Smooth muscle cell (in vitro differentiated cells): Measurements from ENCODE around the gene ROGDI. TPM values are rescaled to one million over a fixed set of nuclear protein-coding genes. Genes with fewer than 3 reads are reported as not detected.

Source experiments
- DNase-seq: peaks from one replicate; lab custom pipeline; 2025; ENCODE audit not compliant: unreplicated experiment; lab: John Stamatoyannopoulos, UW
- H2AFZ ChIP-seq: fragments of 200-600 bp; sonication (generic); 2 replicates; pipeline ENCODE4 v1.6.0; 2016; ENCODE audit warnings: antibody characterized with exemption, low read depth, mild to moderate bottlenecking
- H3F3A ChIP-seq: fragments of 200-600 bp; sonication (generic); 2 replicates; pipeline ENCODE4 v1.6.0; 2017; ENCODE audit warnings: antibody characterized with exemption, low read depth
- H3K27ac ChIP-seq: fragments of 200-600 bp; sonication (generic); 2 replicates; pipeline ENCODE4 v1.5.1; 2016; ENCODE audit warnings: low read depth, mild to moderate bottlenecking
- H3K27me3 ChIP-seq: fragments of 200-600 bp; sonication (generic); 2 replicates; pipeline ENCODE4 v1.6.1; 2016; ENCODE audit warnings: low read depth, mild to moderate bottlenecking
- H3K36me3 ChIP-seq: fragments of 200-600 bp; sonication (generic); 2 replicates; pipeline ENCODE4 v1.5.1; 2016; ENCODE audit warnings: low read depth
- H3K4me1 ChIP-seq: fragments of 200-600 bp; sonication (generic); 2 replicates; pipeline ENCODE4 v1.5.1; 2016; ENCODE audit warnings: low read depth
- H3K4me2 ChIP-seq: fragments of 200-600 bp; sonication (generic); 2 replicates; pipeline ENCODE4 v1.6.0; 2016; ENCODE audit warnings: mild to moderate bottlenecking
- H3K4me3 ChIP-seq: fragments of 200-600 bp; sonication (generic); 2 replicates; pipeline ENCODE4 v1.5.1; 2016; ENCODE audit warnings: mild to moderate bottlenecking
- H3K79me2 ChIP-seq: fragments of 200-600 bp; sonication (generic); 2 replicates; pipeline ENCODE4 v1.6.0; 2016; ENCODE audit warnings: low read depth, mild to moderate bottlenecking
- H3K9ac ChIP-seq: fragments of 200-600 bp; sonication (generic); 2 replicates; pipeline ENCODE4 v1.6.0; 2016; ENCODE audit warnings: low read depth
- H3K9me3 ChIP-seq: fragments of 200-600 bp; sonication (generic); replicated peaks from 2 replicates; pipeline ENCODE4 v1.5.1; 2016; ENCODE audit warnings: low read depth
- H4K20me1 ChIP-seq: fragments of 200-600 bp; sonication (generic); 2 replicates; pipeline ENCODE4 v1.6.0; 2016; ENCODE audit warnings: low read depth
- CTCF ChIP-seq: fragments of 200-600 bp; sonication (generic); IDR thresholded peaks from 2 replicates; pipeline ENCODE4 v1.5.1; 2017; ENCODE audit warnings: borderline replicate concordance, mild to moderate bottlenecking, antibody characterized with exemption; ENCODE audit not compliant: insufficient read depth, poor library complexity, severe bottlenecking
- WGBS: methylation state at CpG from one replicate; pipeline ENCODE4 v1.1.7; 2016; ENCODE audit warnings: low lambda C conversion rate; 5-methylcytosine and 5-hydroxymethylcytosine counted together
- polyA plus RNA-seq: library from polyadenylated mRNA; unstranded; fragments of >200 nt; fragmentation: Nextera tagmentation; extraction: Ambion mirVana; gene quantifications from 2 replicates; pipeline ENCODE4 v1.2.1, GENCODE V29; 2016
- total RNA-seq: library from RNA; depleted of rRNA; stranded (reverse); fragments of >200 nt; gene quantifications from 2 replicates; pipeline ENCODE4 v1.2.3, GENCODE V29; 2014

Gene ROGDI
- total and polyA plus RNA-seq, 2 experiments from 2014 or later = 21.6 to 45.6 TPM

GRCh38 chr16:4832698-4833343 is 30.4 kb upstream of the ROGDI start:
- no peak overlapping the region for H2AFZ ChIP-seq

GRCh38 chr16:4831616-4832015 is 29.2 kb upstream of the ROGDI start:
- no peak for TF ChIP-seq CTCF
- H3K36me3 ChIP-seq = peaks cover 17% of the 10 kb centered on the region
- peaks cover 37% of the 10 kb centered on the region for H4K20me1 ChIP-seq

More at GRCh38 chr16:4832698-4833343, 30.4 kb upstream of the ROGDI start:
- Histone ChIP-seq H3K79me2 (peaks cover 14% of the 10 kb centered on the region), H3K9me3 (no peaks in the 10 kb centered on the region), H4K20me1 (peaks cover 37% of the 10 kb centered on the region), H3K27ac (no peak overlapping the region), H3K9ac (no peak overlapping the region), H3F3A (no peaks in the 10 kb centered on the region), H3K4me1 (no peaks in the 10 kb centered on the region), H3K36me3 (peaks cover 17% of the 10 kb centered on the region), H3K4me2 (no peak overlapping the region), H3K27me3 (no peaks in the 10 kb centered on the region), H3K4me3 (no peak overlapping the region)
- no peak for DNase-seq
- TF ChIP-seq CTCF = no peak
- 99% methylated on average over 6 of the region's 6 CpGs for WGBS

GRCh38 chr16:4830408-4830807 is 28.0 kb upstream of the ROGDI start:
- DNase-seq = no peak
- no peak overlapping the region for H2AFZ ChIP-seq
- H3K4me2 ChIP-seq = no peak overlapping the region
- no peak for TF ChIP-seq CTCF
- no peak overlapping the region for H3K4me3 ChIP-seq
- 72% methylated on average over 7 of the region's 7 CpGs for WGBS
- H3K4me1 ChIP-seq = no peaks in the 10 kb centered on the region
- peaks cover 17% of the 10 kb centered on the region for H3K36me3 ChIP-seq
- H3K27ac ChIP-seq = no peak overlapping the region
- H3F3A ChIP-seq = no peaks in the 10 kb centered on the region
- no peak overlapping the region for H3K9ac ChIP-seq
- H4K20me1 ChIP-seq = peaks cover 25% of the 10 kb centered on the region
- no peaks in the 10 kb centered on the region for H3K9me3 ChIP-seq
- no peaks in the 10 kb centered on the region for H3K27me3 ChIP-seq
- peaks cover 4% of the 10 kb centered on the region for H3K79me2 ChIP-seq

More at GRCh38 chr16:4831616-4832015, 29.2 kb upstream of the ROGDI start:
- Histone ChIP-seq H3K4me3 (no peak overlapping the region), H3K9me3 (no peaks in the 10 kb centered on the region), H3K79me2 (peaks cover 14% of the 10 kb centered on the region), H3K27ac (no peak overlapping the region), H3F3A (no peaks in the 10 kb centered on the region), H3K4me1 (no peaks in the 10 kb centered on the region), H3K4me2 (no peak overlapping the region), H3K27me3 (no peaks in the 10 kb centered on the region), H3K9ac (no peak overlapping the region), H2AFZ (no peak overlapping the region)
- no peak for DNase-seq
- 99% methylated on average over 8 of the region's 8 CpGs for WGBS
